Kidney (tissue), 14 donors: ENCODE results near the gene UGT1A3. TPM values are rescaled to one million over a fixed set of nuclear protein-coding genes. Genes with fewer than 3 reads are reported as not detected.
A peak's percentile ranks its signal among the peaks of the same experiment; 100 is the strongest.

Experiments used
- DNase-seq, 5 donors: peaks; one replicate each; pipeline ENCODE4 v3.0.0-alpha.2; 2013 to 2020
- FAIRE-seq: peaks from 2 replicates; lab custom pipeline; 2012; peaks lifted over from hg19 to GRCh38; lab: Jason Lieb, UNC
- H3K27ac ChIP-seq, 2 donors: one replicate each; pipeline ENCODE4 v1.7.0; 2013; ENCODE audit warnings: low read depth in 2 of 2, low read length in 2 of 2, inconsistent platforms in 1 of 2
- H3K27me3 ChIP-seq: one replicate; pipeline ENCODE4 v1.7.1; 2013; ENCODE audit warnings: low read length, inconsistent platforms; ENCODE audit not compliant: control insufficient read depth, insufficient read depth
- H3K36me3 ChIP-seq, 3 donors: one replicate each; pipeline versions ENCODE4 v1.7.0 to v1.7.1; 2013; ENCODE audit warnings: low read length in 3 of 3, control low read depth in 1 of 3, inconsistent platforms in 1 of 3; ENCODE audit not compliant: insufficient read depth in 3 of 3, control insufficient read depth in 2 of 3
- H3K4me1 ChIP-seq, 3 donors: one replicate each; pipeline versions ENCODE4 v1.7.0 to v1.7.1; 2013; ENCODE audit warnings: low read length in 3 of 3, inconsistent platforms in 1 of 3, low read depth in 1 of 3; ENCODE audit not compliant: control insufficient read depth in 2 of 3, insufficient read depth in 2 of 3
- H3K4me3 ChIP-seq, 3 donors: one replicate each; pipeline versions ENCODE4 v1.7.0 to v1.8.1; 2013; ENCODE audit warnings: low read length in 3 of 3, control low read depth in 1 of 3, inconsistent platforms in 1 of 3
- H3K9ac ChIP-seq, 3 donors: one replicate each; pipeline versions ENCODE4 v1.7.0 to v1.7.1; 2013; ENCODE audit warnings: low read length in 3 of 3, control low read depth in 1 of 3, inconsistent platforms in 1 of 3
- H3K9me3 ChIP-seq, 3 donors: one replicate each; pipeline versions ENCODE4 v1.7.0 to v1.7.1; 2013; ENCODE audit warnings: low read length in 3 of 3, control low read depth in 1 of 3, inconsistent platforms in 1 of 3; ENCODE audit not compliant: control insufficient read depth in 2 of 3, insufficient read depth in 1 of 3
- intact Hi-C: fragments of 100-400 bp; cut with DNase I; formaldehyde crosslinking; loops from one replicate; pipeline ENCODE4 v1.11.1; 2022
- polyA plus RNA-seq: library from polyadenylated mRNA; stranded (reverse); fragments of 350-450 nt; fragmentation: Illumina TruSeq; extraction: RNeasy Lipid Tissue Mini Kit (QIAGEN cat#74804); gene quantifications from one replicate; pipeline ENCODE4 v1.2.3, GENCODE V29; 2014; ENCODE audit warnings: low read depth, low replicate concordance; ENCODE audit not compliant: insufficient read depth
- total RNA-seq: library from RNA; stranded (reverse); fragmentation: NEBNext Ultra II Directional; extraction: Animal tissue kit (Norgen Biotek cat#: 25700); gene quantifications from one replicate; pipeline ENCODE4 v1.2.1, GENCODE V29; 2021
- TF ChIP-seq, protein P1 (sequence below): IDR thresholded peaks from 3 replicates; pipeline ENCODE4 v1.5.1; 2012; ENCODE audit warnings: mild to moderate bottlenecking, moderate library complexity, borderline replicate concordance; ENCODE audit not compliant: insufficient read depth; ENCODE audit errors: extremely low read depth
- donor health status: control.
- donor health status: control.
- donor health status: control.
- donor health status: control.
- donor health status: control.
- donor health status: DM: yes; HTN: yes; CAD: no.
- donor health status: Normal renal cell carcinoma (clear cell type).

Gene UGT1A3
- total and polyA plus RNA-seq, 2 donors from 2014 or later = 0.47 to 0.57 TPM

DNA sequence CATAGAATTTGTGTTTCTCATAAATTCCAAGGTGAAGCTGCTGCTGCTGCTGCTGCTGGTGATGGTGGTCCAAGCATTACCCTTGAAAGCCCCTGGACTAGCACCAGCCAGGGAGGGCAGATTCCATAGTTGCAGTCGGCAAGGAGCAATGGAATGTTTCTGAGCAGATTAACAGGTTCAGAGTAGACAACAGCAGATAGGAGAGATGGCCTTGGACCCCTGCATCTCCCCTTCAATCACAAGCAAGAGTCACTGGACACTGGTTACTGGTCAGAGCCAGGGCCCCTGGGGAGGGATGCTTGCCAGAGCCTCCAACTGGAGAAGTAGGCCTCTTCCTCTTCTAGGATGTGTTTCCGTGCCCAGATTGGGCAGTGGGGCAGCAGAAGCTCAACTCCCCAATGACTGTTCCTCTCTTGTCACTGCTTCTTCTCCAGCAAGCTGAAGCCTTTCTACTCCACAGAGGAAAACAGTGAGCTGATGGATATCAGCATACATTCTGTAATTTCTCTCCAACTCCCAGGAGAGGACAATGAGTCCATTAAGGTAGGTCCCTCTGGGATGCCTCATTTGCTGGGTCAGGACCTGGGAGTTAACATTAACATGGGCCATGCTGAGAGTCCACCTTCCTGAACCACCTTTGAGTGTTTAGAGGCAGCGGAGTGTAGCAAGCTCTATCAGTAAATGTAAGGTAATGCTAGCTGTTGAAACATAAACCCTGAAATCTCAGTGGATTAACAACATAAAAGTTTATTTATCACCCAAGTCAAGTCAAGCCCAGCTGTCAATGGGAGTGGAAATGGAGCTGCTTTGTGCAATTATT lies 84.6 kb downstream of the UGT1A3 start:
- TF ChIP-seq, protein P1, sequence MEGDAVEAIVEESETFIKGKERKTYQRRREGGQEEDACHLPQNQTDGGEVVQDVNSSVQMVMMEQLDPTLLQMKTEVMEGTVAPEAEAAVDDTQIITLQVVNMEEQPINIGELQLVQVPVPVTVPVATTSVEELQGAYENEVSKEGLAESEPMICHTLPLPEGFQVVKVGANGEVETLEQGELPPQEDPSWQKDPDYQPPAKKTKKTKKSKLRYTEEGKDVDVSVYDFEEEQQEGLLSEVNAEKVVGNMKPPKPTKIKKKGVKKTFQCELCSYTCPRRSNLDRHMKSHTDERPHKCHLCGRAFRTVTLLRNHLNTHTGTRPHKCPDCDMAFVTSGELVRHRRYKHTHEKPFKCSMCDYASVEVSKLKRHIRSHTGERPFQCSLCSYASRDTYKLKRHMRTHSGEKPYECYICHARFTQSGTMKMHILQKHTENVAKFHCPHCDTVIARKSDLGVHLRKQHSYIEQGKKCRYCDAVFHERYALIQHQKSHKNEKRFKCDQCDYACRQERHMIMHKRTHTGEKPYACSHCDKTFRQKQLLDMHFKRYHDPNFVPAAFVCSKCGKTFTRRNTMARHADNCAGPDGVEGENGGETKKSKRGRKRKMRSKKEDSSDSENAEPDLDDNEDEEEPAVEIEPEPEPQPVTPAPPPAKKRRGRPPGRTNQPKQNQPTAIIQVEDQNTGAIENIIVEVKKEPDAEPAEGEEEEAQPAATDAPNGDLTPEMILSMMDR = no peak
- Histone ChIP-seq H3K9me3 (no peaks in the 10 kb centered on the region), H3K4me1 (no peaks in the 10 kb centered on the region), H3K36me3 (no peaks in the 10 kb centered on the region), H3K27me3 (no peaks in the 10 kb centered on the region), H3K4me3 (no peak overlapping the region), H3K27ac (no peak overlapping the region), H3K9ac (no peak overlapping the region)
- intact Hi-C loops = no loop called here
- no peak for FAIRE-seq
- peak; percentile 44 to 87 (median 70) for DNase-seq

DNA sequence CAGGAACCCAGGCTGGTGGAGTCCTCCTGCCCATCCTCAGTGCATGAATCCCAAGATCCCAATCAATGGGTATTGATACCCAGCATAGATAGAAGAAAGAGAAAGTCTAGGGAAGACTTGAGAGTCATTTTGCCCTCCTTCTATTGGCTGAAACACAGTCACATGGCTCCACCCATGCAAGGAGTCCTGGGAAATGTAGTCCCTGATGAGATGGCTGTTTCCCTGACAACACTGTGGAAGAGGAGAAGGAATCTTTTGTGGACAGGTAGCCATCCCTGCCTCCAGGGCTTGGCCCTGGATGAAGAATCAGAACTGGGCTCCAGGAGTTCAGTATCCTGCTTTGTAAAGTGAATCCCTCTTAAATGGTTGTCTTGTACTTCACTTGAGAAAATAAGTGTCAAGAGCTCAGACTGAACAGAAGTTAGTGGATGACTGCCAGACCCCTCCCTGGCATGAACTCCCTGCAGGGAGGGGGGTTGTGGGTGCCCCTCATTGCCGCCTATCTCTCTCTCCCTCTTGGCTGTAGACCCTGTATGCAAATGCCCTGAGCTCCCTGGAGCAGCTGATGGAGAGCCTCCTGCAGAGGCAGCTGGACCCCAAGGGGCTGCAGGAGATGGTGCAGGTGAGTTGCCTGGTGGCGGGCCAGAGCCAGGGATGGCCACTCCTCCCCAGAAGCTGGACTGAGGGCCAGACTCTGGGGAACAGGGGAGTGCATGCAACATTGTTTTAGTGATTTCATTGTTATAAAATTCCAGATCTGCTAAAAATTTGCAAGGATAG lies 85.4 kb downstream of the UGT1A3 start:
- Histone ChIP-seq H3K9me3 (no peaks in the 10 kb centered on the region), H3K4me1 (no peaks in the 10 kb centered on the region), H3K27ac (no peak overlapping the region), H3K27me3 (no peaks in the 10 kb centered on the region), H3K36me3 (no peaks in the 10 kb centered on the region), H3K4me3 (no peak overlapping the region), H3K9ac (no peak overlapping the region)
- FAIRE-seq (no peak), DNase-seq (peak in 2 of 5 donors; percentile 22 to 27)
- intact Hi-C loops = no loop called here
- TF ChIP-seq, protein P1 = no peak

DNA sequence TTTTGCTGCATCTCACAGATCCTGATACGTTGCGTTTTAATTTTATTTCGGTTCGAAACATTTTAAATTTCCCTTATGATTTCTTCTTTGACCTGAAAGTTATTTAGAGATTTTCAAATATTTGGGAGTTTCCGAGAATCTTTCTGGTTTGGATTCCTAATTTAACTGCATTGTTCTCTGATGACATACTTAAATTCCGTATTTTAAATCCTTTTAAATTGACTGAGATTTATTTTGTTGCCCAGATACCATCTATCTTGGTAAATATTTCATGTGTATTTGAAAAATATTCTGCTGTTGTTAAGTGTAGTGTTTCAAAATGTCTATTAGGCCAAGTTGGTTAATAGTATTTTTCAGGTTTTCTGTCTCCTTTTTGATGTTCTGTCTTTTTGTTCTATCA lies 87.0 kb downstream of the UGT1A3 start:
- intact Hi-C loops = no loop called here
- TF ChIP-seq, protein P1 = no peak
- Histone ChIP-seq H3K4me3 (no peak overlapping the region), H3K9me3 (no peaks in the 10 kb centered on the region), H3K27ac (no peak overlapping the region), H3K36me3 (no peaks in the 10 kb centered on the region), H3K9ac (no peak overlapping the region), H3K27me3 (no peaks in the 10 kb centered on the region), H3K4me1 (no peaks in the 10 kb centered on the region)
- FAIRE-seq (no peak), DNase-seq (no peak)
